IMR-90 (cell line): ENCODE data around the gene UGT3A1.

ENCODE experiments used
- CEBPB ChIP-seq: IDR thresholded peaks from 2 replicates; pipeline ENCODE4 v1.6.1; 2012; ENCODE audit warnings: low read depth, low read length, improper control_type of control experiment
- CHD1 ChIP-seq: IDR thresholded peaks from 2 replicates; pipeline ENCODE4 v1.6.1; 2012; ENCODE audit warnings: low read depth, low read length, improper control_type of control experiment
- FOS ChIP-seq: fragments of 150-350 bp; IDR thresholded peaks from 2 replicates; pipeline ENCODE4 v1.6.1; 2016; ENCODE audit warnings: low read depth, low read length
- MAFK ChIP-seq: IDR thresholded peaks from 2 replicates; pipeline ENCODE4 v1.6.1; 2012; ENCODE audit warnings: low read depth, low read length, improper control_type of control experiment
- MAZ ChIP-seq: IDR thresholded peaks from 2 replicates; pipeline ENCODE4 v1.6.1; 2012; ENCODE audit warnings: low read depth, mild to moderate bottlenecking, low read length, improper control_type of control experiment, moderate library complexity, borderline replicate concordance
- POLR2A ChIP-seq: IDR thresholded peaks from 2 replicates; pipeline ENCODE4 v1.6.1; 2012; ENCODE audit warnings: mild to moderate bottlenecking, low read depth, low read length
- RAD21 ChIP-seq: IDR thresholded peaks from 2 replicates; pipeline ENCODE4 v1.6.1; 2012; ENCODE audit warnings: low read length, improper control_type of control experiment
- RCOR1 ChIP-seq: IDR thresholded peaks from 2 replicates; pipeline ENCODE4 v1.6.1; 2012; ENCODE audit warnings: mild to moderate bottlenecking, low read length, improper control_type of control experiment; ENCODE audit not compliant: insufficient replicate concordance
- RFX5 ChIP-seq: IDR thresholded peaks from 2 replicates; pipeline ENCODE4 v1.8.0; 2012; ENCODE audit warnings: low read depth, mild to moderate bottlenecking, low read length, moderate library complexity
- SMC3 ChIP-seq: fragments of 150-350 bp; IDR thresholded peaks from 2 replicates; pipeline ENCODE4 v1.6.1; 2016; ENCODE audit warnings: low read depth, mild to moderate bottlenecking, antibody characterized with exemption, low read length, moderate library complexity
- TF ChIP-seq, protein P1 (sequence below): conservative IDR thresholded peaks from 2 replicates; pipeline ENCODE4 v1.5.1; 2012; ENCODE audit warnings: mild to moderate bottlenecking, low read depth, low read length, improper control_type of control experiment
- TF ChIP-seq, protein P2 (sequence below): fragments of 150-350 bp; IDR thresholded peaks from 2 replicates; pipeline ENCODE4 v1.6.1; 2017; ENCODE audit warnings: mild to moderate bottlenecking, antibody characterized with exemption, low read length, low read depth

GRCh38 chr5:35988529-35988928 lies 2.7 kb downstream of the UGT3A1 start:
- TF ChIP-seq, protein P1, sequence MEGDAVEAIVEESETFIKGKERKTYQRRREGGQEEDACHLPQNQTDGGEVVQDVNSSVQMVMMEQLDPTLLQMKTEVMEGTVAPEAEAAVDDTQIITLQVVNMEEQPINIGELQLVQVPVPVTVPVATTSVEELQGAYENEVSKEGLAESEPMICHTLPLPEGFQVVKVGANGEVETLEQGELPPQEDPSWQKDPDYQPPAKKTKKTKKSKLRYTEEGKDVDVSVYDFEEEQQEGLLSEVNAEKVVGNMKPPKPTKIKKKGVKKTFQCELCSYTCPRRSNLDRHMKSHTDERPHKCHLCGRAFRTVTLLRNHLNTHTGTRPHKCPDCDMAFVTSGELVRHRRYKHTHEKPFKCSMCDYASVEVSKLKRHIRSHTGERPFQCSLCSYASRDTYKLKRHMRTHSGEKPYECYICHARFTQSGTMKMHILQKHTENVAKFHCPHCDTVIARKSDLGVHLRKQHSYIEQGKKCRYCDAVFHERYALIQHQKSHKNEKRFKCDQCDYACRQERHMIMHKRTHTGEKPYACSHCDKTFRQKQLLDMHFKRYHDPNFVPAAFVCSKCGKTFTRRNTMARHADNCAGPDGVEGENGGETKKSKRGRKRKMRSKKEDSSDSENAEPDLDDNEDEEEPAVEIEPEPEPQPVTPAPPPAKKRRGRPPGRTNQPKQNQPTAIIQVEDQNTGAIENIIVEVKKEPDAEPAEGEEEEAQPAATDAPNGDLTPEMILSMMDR: no peak
- TF ChIP-seq POLR2A (no peak), MAZ (no peak), RFX5 (no peak), FOS (no peak), RCOR1 (no peak), CHD1 (no peak), SMC3 (no peak), MAFK (no peak), RAD21 (no peak), CEBPB (no peak)
- TF ChIP-seq, protein P2, sequence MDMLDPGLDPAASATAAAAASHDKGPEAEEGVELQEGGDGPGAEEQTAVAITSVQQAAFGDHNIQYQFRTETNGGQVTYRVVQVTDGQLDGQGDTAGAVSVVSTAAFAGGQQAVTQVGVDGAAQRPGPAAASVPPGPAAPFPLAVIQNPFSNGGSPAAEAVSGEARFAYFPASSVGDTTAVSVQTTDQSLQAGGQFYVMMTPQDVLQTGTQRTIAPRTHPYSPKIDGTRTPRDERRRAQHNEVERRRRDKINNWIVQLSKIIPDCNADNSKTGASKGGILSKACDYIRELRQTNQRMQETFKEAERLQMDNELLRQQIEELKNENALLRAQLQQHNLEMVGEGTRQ: no peak
